ENCODE measurements around the gene LPCAT2. TPM values are rescaled to one million over a fixed set of nuclear protein-coding genes. Genes with fewer than 3 reads are reported as not detected.

Gene LPCAT2
- total and polyA plus RNA-seq, 2 of the 13 experiments (the other 11 are each of a cell fraction or from before 2014, with no cell fraction given) = 9.9 to 17.6 TPM

DNA sequence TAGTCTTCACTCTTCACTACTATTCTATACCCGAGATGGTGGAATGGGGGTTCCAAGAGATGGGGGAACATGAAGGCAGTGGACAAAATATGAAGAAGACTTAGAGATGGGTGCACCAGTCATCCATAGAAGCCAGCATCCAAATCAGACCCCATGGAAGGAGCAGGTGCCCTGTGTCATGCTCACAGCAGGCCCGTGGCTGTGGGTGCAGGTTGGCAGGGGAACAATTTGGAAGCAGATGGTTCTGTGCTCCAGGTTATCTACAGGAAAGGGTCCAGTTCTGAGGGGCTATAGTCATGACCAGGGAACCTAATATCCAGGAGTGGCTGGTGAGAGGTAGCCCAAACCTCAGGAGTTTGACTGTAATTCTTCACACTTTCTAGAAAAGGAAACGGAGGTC lies 9.6 kb upstream of the LPCAT2 start (continued):
- TF ChIP-seq ZNF292 (CRISPR knock-in tag; IDR thresholded peaks at IDR 0.05; ENCODE audit: borderline replicate concordance, low read depth) (no peak), ZNF331 (CRISPR knock-in tag; IDR thresholded peaks at IDR 0.05) (no peak), KAT2B (IDR thresholded peaks at IDR 0.05; ENCODE audit: borderline replicate concordance, low read depth, low read length) (no peak), NAIF1 (CRISPR knock-in tag; IDR thresholded peaks at IDR 0.05; ENCODE audit: borderline replicate concordance) (no peak)
- TF ChIP-seq, protein P1, sequence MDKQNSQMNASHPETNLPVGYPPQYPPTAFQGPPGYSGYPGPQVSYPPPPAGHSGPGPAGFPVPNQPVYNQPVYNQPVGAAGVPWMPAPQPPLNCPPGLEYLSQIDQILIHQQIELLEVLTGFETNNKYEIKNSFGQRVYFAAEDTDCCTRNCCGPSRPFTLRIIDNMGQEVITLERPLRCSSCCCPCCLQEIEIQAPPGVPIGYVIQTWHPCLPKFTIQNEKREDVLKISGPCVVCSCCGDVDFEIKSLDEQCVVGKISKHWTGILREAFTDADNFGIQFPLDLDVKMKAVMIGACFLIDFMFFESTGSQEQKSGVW (CRISPR knock-in tag; IDR thresholded peaks at IDR 0.05; ENCODE audit: borderline replicate concordance) = no peak

DNA sequence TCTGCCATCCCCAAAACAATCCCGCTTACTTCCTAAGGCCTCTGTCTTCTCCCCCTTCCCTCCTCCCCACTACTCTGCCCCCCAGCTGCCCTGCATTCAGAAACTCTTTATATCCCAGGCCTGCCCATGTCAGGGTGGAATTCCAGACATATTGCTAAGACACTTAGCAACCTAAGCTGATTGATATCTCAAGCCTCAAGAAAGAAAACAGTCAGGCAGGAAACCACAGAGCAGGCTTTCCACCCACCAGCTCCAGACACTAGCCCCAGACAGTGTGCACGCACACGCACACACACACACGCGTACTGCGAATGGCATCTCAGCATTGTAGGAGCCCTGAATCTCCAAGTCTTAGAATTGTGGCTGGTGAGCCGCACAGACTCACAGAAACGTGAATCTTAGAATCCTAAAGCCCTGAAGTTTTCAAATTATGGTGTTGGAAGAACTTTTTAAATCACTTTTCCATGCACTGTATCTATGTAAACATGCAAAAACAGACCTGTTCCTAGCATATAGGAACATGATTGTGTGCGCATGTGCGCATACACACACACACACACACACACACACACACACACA lies 8.8 kb upstream of the LPCAT2 start:
- WGBS (ENCODE audit: low lambda C conversion rate) = 67% methylated on average over 10 of the region's 10 CpGs
- H3K9ac ChIP-seq (ENCODE audit: insufficient read depth, low read depth, low read length) = no peak overlapping the region
- H3K27me3 ChIP-seq (ENCODE audit: control insufficient read depth in 1 of 2, insufficient read depth in 2 of 2, low read length in 2 of 2) = no peaks in the 10 kb centered on the region
- no peak overlapping the region for H2AFZ ChIP-seq (ENCODE audit: low read length)
- no peak overlapping the region for H3K4me2 ChIP-seq (ENCODE audit: low read depth, low read length)
- H3K36me3 ChIP-seq (replicated peaks in 1 of 2; ENCODE audit: control insufficient read depth in 1 of 2, insufficient read depth in 2 of 2, low read length in 2 of 2) = no peaks in the 10 kb centered on the region
- TF ChIP-seq NFKB2 (CRISPR knock-in tag; IDR thresholded peaks at IDR 0.05; ENCODE audit: borderline replicate concordance) (no peak), HMG20A (CRISPR knock-in tag; IDR thresholded peaks at IDR 0.05; ENCODE audit: borderline replicate concordance) (no peak), ZSCAN30 (CRISPR knock-in tag; IDR thresholded peaks at IDR 0.05) (no peak), ZNF367 (CRISPR knock-in tag; IDR thresholded peaks at IDR 0.05; ENCODE audit: borderline replicate concordance) (no peak), RARG (CRISPR knock-in tag; IDR thresholded peaks at IDR 0.05; ENCODE audit: low read depth) (no peak), ZNF441 (CRISPR knock-in tag; IDR thresholded peaks at IDR 0.05; ENCODE audit: borderline replicate concordance) (no peak), TEAD3 (CRISPR knock-in tag; optimal IDR thresholded peaks at IDR 0.05; ENCODE audit: borderline replicate concordance) (no peak), SIN3B (IDR thresholded peaks at IDR 0.05; ENCODE audit: low read length) (no peak), ZNF333 (CRISPR knock-in tag; IDR thresholded peaks at IDR 0.05; ENCODE audit: borderline replicate concordance) (no peak), SPEN (CRISPR knock-in tag; IDR thresholded peaks at IDR 0.05; ENCODE audit: low read depth) (no peak), MAZ (IDR thresholded peaks at IDR 0.05; ENCODE audit: borderline replicate concordance, low read depth, low read length) (no peak), MAZ (CRISPR knock-in tag; IDR thresholded peaks at IDR 0.05; ENCODE audit: low read depth) (no peak), BCL6 (CRISPR knock-in tag; IDR thresholded peaks at IDR 0.05) (no peak)
- TF ChIP-seq, protein P2, sequence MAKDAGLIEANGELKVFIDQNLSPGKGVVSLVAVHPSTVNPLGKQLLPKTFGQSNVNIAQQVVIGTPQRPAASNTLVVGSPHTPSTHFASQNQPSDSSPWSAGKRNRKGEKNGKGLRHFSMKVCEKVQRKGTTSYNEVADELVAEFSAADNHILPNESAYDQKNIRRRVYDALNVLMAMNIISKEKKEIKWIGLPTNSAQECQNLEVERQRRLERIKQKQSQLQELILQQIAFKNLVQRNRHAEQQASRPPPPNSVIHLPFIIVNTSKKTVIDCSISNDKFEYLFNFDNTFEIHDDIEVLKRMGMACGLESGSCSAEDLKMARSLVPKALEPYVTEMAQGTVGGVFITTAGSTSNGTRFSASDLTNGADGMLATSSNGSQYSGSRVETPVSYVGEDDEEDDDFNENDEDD (CRISPR knock-in tag; IDR thresholded peaks at IDR 0.05; ENCODE audit: borderline replicate concordance) = no peak
- TF ChIP-seq, protein P3, sequence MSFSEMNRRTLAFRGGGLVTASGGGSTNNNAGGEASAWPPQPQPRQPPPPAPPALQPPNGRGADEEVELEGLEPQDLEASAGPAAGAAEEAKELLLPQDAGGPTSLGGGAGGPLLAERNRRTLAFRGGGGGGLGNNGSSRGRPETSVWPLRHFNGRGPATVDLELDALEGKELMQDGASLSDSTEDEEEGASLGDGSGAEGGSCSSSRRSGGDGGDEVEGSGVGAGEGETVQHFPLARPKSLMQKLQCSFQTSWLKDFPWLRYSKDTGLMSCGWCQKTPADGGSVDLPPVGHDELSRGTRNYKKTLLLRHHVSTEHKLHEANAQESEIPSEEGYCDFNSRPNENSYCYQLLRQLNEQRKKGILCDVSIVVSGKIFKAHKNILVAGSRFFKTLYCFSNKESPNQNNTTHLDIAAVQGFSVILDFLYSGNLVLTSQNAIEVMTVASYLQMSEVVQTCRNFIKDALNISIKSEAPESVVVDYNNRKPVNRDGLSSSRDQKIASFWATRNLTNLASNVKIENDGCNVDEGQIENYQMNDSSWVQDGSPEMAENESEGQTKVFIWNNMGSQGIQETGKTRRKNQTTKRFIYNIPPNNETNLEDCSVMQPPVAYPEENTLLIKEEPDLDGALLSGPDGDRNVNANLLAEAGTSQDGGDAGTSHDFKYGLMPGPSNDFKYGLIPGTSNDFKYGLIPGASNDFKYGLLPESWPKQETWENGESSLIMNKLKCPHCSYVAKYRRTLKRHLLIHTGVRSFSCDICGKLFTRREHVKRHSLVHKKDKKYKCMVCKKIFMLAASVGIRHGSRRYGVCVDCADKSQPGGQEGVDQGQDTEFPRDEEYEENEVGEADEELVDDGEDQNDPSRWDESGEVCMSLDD (CRISPR knock-in tag; IDR thresholded peaks at IDR 0.05; ENCODE audit: borderline replicate concordance) = no peak
- CTCF ChIA-PET (ENCODE audit: low intra/inter-chr PET ratio, low total read pairs) = no interaction called here
- H4K20me1 ChIP-seq (ENCODE audit: insufficient read depth, low read length) = no peaks in the 10 kb centered on the region
- no peaks in the 10 kb centered on the region for H3K79me2 ChIP-seq (ENCODE audit: insufficient read depth, low read length)
- no peak overlapping the region for H3K4me3 ChIP-seq (replicated peaks in 1 of 3; ENCODE audit: insufficient read depth in 1 of 3, low read depth in 2 of 3, low read length in 3 of 3)
- H3K4me1 ChIP-seq (ENCODE audit: insufficient read depth, low read length) = peaks cover 46% of the 10 kb centered on the region
- FAIRE-seq (no peak), ATAC-seq (no peak), DNase-seq (ENCODE audit: low spot score) (no peak)
- intact Hi-C loops (cut with micrococcal nuclease; ENCODE audit: unreplicated experiment) (no loop called here), in situ Hi-C loops (cut with HindIII; ENCODE audit: extremely low pct_ligation_motif_present, low pct_unique_long_range_greater_than_20kb) (loop anchor here (5.0 kb wide), 1 partner anchor 137 kb away; no protein-coding TSS in a partner anchor)
- BruUV-seq (replicated peaks) = no TSS peak
- POLR2A ChIA-PET = no interaction called here
- H3K27ac ChIP-seq (ENCODE audit: extremely low read length, insufficient read depth, low read length) = no peak overlapping the region
- H3K9me3 ChIP-seq (ENCODE audit: low read length) = no peaks in the 10 kb centered on the region

Data from HepG2 (cell line).